ENCODE measurements around the gene EFNA5.

EFNA5 gene

DNA sequence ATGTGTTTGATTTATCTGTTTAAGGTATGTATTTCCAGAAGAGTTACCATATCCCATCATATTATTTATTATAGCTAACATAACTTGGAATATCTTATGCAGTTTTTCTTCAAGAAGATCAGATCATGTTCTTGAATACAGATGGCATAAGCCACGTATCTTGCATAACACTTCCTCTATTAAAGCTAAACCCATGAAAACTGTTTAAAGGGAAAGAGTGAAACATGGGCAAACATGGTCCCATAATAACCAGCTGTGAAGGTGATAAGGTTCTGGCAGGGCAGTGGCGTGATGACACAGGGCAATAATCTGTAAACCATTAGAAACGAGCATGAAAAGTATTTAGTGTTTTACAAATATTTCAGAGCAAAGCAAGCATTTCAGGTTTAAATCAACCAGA lies 34.2 kb downstream of the EFNA5 start:
- DNase-seq, result peak; percentile 51

DNA sequence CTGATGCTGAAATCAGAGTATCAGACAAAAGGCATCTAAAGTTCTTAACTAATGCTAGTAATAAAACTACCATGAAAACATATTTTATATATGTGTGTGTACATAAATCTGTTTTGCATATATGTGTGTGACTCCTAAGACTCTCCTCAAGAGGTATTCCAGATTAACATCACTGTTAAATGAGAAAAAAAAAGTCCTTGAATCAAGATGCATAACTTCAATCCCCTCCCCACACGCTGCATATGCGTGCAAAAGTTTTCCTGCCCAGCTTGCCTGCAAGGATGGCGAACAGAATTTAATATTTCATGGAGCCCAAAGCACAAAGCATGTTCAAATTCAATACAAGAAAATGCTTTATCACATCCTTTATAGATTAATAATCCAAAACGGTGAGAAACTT lies 34.7 kb downstream of the EFNA5 start:
- no peak for DNase-seq

DNA sequence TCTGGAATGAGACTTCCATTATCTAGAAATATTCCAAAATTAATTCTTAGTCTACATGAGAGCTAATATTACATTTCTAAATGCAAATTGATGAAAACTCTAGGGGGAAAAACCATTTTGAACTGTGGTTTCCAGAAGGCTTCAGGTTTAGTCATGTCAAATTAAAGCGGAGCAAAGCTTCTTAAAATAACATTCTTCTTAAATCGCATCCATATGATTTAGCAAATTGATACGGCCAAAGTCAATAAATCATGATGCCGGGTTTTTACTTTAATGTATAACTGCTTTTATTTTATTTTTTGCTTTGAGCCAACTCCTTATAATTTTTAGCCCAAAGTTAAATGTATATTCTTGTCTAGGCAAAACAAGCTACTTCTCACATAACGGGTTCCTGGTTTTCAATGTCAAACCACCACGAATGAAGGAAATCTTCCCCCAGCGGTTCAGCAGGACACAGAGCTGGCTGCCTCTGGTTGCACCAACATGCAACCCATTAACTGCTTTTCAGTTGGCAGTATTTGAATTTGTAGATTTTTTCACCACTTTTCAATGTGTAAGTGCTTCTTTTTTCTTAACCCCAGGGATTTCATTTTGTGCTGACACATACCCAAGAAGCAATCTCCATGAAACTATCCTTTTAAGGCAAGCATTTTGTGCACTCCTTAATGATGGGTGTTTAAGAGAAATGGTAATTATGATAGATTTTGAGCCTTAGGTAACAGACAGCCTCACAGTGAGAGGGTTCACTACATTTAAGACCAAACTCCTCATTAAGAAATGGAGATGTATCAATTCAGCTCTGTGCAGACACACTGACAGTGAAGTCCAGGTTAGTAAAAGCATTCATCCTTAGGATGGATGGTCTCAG lies 35.5 kb downstream of the EFNA5 start:
- no peak for DNase-seq

DNA sequence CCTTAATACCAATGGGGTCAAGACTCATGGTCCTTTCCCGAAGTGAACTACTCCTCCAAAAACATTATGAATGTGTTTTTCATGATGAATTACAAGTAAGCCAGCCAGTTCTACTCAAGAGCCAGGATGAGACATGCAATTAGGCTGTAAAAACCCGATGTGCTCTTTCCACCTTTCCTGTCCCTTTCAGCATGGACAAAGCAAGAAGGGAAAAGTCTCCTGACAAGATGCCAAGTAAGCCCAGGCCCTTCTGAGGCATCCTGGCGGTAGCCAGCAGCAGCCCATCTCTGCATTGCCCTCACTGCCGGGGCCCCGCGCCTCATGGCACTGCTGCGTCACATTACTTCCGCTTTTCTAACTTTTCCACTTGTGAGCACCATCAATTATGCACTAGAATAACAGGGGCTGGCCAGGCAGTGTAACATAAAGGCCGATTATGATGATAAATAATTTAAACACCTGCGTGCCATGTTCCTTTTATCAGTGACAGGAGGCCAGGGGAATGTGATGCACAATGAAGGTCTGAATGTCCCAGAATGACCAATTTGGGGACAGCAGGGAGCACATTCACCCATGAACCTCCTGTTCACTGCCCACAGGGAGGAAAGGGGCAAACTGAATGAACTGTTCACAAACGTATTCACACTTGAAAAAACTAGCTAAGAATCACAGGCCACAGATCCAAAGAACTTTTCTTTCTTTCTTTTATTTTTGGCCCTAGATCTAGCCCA lies 37.4 kb downstream of the EFNA5 start:
- DNase-seq, result no peak

DNA sequence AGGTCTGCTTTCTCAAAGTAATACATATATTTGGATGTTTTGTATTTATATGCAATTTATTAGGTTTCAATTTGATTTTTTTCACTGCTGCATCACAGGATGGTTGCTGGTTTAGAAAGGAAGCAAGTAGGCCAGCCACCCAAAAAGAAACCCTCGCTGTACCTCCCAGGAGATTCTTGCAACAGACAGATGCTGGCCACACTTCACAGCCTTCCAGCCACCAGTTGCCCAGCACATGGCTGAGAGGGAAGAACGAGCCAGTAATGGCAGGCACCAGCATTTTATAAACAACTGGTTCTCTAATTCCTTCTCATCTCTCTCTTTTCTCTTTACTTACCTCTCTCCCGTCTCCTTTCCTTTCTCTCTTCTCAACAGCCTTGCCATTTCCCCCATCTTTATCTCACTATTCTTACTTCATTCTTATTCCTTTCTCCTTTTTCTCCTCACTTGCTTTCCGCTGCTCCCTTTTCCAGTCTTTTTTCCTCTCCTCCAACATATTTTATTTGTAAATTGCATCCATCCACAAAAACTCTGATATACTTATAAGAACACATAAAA lies 38.9 kb downstream of the EFNA5 start:
- no peak for DNase-seq

DNA sequence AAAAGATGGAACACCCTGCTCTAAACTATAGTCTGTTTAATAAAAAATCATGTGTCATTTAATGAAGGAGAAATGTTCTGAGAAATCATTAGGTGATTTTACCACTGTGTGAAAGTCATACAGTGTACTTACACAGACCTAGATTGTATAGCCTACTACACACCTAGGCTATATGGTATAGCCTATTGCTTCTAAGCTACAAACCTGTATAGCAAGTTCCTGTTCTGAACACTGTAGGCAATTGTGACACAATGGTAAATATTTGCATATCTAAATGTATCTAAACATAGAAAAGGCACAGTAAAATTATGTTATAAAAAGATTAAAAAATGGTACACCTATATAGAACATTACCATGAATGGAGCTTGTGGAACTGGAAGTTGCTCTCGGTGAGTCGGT lies 40.6 kb downstream of the EFNA5 start:
- no peak for DNase-seq

DNA sequence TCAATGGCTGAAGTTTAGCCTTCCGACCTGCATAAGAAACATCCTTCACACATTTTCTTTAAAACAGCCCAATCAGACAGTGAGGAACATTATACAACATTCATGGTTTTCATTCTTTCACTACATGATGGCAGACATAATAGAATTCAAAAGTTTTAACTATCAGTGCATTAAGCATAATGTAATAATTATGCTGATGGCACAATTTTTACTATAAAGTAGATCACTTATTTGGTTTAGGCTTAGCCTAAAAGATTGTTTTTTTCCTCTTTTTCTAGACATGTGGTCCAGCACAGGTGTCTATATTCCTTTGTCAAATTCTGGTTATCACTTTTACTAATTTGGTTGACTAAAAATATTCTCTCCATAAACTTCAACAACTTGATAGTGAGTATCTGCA lies 46.5 kb downstream of the EFNA5 start:
- no peak for DNase-seq

DNA sequence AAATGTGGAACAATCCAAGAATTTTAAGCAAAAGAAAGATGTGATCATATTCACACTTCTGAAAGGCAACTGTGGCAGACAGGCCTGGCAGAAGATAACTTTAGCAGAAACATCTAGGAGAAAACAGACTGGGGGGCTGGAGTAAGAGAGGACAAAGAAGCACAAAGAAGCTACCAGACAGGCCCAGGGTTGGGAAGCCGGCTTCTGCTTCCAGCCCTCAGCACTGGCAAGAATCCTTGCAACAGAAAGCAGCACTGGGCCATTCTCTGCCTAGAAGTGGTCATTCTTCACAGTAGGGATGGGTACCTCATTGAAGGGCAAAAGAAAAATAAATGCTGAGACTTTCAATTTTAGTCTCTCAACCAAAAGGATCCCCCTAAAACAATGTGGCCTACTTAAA lies 49.6 kb downstream of the EFNA5 start:
- no peak for DNase-seq

DNA sequence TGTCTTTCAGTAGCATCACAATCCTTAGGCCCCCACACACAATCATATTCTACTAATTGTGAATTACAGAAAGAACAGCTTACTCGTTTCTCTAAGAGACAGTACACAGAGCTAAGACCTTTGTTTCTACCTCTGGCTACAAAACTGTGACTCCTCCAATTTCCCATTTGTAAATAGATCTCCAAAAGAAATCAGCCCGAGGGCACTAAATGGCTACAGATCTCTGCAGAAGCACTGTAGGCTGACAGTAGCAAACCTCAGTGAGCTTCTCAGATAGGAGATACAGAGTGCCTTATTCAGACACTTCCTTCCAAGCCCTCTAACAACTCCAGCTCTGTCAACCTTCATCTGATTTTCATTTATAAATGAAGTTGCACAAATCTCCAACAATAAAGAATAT lies 51.0 kb downstream of the EFNA5 start:
- no peak for DNase-seq

DNA sequence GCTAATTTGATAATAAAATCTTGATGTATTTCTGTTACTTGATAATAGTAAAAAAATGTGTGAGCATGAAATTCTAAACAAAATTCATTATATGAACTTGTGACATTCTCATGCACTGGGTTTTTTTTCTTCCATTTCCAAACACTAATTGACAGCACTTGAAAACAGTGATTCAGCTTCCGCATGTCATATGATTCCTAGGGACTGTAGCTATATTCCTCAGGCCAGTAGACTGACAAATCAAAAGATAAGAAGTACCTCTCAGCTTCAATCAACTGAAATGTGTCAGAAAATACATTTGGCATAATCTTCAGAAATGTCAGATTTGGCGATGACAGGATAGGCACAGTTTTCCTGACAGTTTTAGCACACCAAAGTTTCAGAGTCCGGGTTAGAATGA lies 52.5 kb downstream of the EFNA5 start:
- DNase-seq, result peak; percentile 18

DNA sequence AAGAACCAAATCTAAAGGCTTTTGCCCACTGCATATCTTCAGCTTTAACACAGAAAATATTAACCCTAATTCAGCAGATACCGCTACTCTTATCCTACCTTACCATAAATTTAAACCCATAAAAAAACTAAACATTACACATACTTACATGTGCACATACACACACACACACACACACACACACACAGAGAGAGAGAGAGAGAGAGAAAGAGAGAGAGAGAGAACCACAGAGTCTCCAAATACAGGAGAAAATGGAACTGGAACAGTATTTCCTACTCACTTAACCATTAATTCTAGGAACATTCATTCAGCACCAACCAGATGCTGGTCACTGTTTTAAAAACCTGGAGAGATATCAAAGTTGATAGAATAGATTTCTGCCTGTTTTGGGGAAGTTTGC lies 53.7 kb downstream of the EFNA5 start:
- no peak for DNase-seq

DNA sequence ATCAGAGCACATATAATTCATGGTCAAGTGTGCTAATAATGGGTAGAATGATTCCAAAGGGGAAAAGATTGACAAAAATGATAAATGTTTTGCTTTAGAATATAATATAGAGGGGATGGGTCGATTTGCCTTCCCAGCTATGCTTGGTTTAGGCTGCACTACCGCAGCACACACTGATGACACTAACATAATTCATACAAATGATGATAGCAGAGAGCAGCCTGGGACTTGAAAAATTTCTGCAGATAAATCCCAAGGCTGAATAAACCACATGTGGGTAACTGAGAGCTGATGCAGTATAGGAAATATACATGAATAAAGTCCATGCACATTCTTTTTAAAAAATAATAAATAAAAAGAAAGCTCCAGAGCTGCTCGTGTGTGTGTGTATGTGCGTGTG lies 54.5 kb downstream of the EFNA5 start:
- DNase-seq, result no peak

DNA sequence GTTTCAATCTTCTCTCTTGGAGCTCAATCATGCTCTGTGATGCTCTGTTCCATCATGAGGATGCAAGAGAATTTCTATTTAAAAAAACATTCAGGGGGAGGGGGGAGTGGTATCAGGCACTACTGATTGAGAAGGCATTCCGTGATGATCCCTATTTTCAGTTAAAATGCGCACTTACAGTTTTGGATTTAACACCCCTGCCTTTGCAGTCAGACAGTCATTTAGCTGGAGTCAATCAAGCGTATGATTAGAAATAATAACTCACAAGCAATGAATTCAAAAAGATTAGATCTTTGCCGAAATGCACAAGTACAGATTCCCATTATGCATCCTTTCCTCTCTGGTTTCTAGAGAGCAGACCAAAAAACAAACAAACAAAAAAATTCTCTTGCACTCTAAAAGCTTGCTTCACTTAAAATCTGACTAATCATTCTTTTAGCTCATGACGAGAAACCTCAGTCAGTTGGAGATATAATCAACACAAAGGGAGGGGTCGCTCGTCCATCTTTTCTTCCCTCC lies 55.4 kb downstream of the EFNA5 start:
- DNase-seq, result peak; percentile 38

DNA sequence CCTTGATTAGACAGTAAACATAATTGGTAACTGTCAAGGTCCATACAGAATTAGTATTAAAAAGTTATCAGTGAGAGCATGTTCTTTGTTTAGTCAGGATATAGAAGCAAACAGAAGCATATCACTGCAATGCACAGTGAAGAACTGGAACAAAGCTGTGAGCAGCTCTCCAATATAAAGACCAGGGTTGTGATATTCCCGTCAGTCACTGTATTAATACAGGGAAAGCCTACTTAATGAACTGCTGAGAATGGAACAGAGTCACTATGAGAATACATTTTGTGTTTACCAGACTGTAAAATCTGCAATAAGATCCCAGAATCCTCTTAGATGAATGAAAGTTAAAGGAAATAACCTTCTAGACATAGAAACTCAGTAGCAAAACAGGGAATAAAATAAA lies 58.2 kb downstream of the EFNA5 start:
- no peak for DNase-seq

DNA sequence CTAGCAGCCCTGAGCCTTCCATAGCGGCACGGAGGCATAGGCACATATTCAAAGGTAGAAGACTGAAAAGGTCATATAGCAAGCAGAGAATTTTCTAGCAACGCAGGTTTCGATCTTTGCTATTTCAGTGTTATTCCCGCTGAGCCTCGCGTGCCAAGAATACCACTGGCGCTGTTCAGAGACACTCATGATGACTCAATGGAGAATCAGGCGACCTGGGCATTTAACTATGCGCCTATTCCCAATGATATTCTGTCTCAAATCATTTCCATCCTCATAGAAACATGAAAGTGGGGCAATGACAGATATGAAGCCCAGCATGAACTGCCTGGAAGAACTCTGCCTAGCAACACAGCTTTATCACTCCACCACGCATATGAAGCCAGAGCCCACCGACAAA lies 59.9 kb downstream of the EFNA5 start:
- DNase-seq, result no peak

DNA sequence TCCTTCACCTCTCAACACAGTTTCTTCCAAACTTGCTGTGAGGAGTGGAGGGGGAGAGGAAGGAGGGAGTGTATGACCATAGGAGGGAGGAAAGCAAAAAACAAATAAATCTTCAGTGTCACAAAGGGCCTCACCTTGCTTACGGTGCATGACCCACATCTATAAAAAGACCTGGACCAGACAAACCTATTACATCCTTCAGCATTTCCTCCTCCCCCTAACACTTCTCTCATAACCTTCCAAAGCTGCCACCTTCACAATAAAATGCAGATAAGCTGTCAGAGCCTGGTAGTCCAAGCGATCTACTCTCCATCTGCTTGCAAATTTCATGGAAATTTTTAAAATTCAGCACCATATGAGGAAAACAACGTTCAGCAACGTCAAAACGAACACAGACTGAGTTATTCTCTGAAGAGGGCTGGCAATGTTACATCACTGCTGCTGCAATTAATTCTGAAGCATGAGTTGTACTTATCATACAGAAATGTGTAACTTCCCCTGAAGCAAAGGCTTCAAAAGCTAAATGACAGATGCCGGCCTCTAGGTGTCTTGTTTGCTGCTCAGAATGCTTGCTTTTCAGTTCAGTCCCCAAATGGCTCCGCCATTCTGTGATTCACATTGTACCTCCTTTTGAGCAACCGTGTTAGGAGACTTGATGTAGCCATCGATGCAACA lies 62.9 kb downstream of the EFNA5 start:
- peak; percentile 24 for DNase-seq

DNA sequence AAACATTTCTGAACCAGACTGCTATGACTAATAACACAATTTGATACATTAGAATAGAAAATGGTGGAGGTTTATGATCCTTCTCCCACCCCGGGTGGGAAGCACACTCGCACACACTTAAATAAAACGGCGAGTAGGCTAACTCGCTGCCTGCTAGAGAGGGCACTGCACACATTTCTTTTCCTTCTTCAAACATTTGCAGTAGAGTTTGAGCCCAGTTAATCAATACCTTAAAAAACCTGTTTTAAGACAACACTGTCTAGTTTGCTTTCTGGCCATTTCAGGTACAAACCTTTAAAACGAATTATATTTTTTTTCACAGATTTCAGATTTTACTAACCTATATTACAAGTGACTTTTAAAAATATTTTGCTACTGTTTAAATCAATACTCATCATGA lies 63.5 kb downstream of the EFNA5 start:
- no peak for DNase-seq

DNA sequence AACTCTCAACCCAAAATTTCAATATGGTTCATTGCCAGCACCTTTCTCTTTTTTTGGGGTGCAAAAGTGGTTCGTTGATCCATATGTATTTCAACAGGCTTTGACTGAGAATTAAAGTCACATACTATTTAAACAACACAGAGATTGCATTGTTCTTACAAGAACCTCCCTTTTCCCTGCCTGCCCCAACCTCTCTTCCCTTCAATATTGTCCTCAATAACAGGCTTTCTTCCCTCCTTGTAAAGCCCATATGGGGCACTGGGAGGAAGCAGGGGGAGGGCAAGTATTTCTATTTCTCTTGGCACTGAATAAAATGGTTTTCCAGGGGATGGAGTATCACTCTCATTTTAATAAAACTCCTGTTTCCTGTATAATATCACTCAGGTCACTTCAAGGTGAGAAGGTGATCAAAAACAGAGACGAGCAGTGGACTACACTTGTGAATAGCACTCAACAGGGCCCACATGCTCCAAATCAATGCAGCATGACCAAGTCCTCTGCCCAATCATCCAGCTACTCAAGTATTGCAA lies 65.1 kb downstream of the EFNA5 start:
- no peak for DNase-seq

DNA sequence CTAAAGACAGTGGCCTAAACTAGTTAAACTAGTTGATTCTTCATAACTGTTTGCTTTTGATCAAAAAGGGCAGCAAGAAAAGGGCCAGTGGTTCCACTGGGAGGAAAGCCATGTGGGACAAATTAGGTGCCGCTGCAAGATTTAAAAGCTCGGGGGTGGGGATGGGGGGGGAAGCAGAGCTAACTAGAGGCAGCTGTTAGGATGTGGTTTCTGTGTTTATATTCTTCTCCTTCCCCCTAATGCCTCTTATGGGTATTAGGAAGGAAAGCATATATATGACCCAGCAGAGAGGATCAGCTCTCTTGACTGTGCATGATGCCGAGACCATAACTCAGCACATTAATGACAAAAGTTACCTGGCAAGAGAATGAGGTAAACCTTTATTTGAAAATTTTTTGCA lies 65.7 kb downstream of the EFNA5 start:
- no peak for DNase-seq

DNA sequence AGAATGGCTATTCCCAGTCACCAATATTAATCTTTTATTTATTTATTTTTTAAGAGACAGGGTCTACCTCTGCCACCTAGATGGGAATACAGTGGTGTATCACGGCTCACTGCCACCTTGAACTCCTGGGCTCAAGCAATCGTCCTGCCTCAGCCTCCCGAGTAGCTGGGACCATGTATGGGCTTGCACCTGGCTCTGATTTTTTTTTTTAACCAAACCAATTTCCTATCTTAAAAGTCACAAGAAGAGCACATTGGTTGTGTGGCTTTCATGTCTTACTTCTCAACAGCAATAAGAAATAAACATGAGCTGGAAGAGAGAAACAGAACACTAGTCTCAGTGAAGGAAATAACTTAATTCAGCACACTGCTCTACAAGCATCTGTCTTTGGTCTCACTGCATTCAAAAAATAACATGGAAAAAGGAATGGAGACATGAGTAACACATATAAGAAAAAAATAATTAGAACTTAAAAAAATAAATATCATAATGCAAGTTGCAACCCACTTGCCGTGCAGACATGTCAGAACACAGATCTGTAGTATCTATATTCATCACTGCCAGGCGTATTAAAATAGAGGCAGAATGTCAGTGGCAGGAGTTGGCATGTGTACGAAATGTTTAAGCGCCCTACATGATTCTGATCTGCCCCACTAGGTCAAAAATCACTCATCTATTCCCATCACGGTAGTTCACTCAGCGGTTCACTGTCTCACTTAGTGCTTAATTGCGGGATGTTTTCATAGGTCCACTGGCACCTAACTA lies 66.4 kb downstream of the EFNA5 start:
- DNase-seq, result no peak

DNA sequence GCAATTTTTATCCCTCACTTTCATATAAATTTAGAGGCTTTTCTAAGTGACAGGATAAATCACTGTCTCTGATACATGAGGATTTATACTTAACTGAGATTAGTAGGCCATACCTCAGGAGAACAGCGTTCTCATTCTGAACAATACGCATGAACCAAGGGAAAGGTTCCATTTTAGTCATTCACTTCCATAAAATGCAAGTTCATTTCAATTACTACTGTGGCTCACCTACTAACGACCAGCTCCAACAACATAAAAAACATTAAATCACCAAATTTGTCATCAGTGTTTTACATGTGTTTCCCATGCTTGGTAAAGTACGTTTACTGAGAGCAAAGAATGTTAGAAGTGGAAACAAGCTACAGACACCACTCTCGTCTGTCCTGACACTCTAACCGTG lies 67.4 kb downstream of the EFNA5 start:
- DNase-seq, result no peak

DNA sequence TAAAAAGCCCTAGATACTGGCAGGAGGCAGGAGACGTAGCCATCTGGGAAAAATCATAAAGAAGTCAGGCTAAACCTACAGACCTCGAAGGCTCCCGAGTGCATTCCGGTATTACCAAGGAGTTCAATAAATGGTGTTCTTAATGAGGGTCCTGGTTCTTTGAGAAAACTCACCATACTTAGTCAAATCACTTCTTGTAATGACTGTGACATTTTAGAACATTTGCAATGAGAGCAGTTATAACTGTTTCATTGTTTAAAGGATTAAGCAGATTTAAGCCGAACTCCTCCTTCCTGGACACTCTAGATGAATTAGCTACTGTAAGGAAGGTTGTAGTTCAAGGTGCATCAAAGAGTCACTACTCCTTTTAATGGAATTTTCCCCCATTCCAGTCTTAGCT lies 67.8 kb downstream of the EFNA5 start:
- no peak for DNase-seq
